Panc1 (cell line): ENCODE data around the gene GALNT4. TPM values are rescaled to one million over a fixed set of nuclear protein-coding genes. Genes with fewer than 3 reads are reported as not detected.

Experiments
- ATAC-seq: fragments of 200-7000 bp; cut with Tn5 transposase; 2 replicates; pipeline ENCODE4 v1.9.1; 2020; ENCODE audit warnings: mild to moderate bottlenecking, moderate library complexity
- BruUV-seq: library from RNA; stranded (reverse); fragments of 400-500 nt; replicated peaks from 2 replicates; lab custom pipeline; 2021; lab: Mats Ljungman, UMichigan
- CTCF ChIA-PET: fragments of 300-600 bp; sonication (Branson Sonifier 250); formaldehyde crosslinking; loops from one replicate; lab custom pipeline; 2022; ENCODE audit warnings: antibody characterized with exemption; lab: Charles Lee
- POLR2A ChIA-PET: fragments of 300-600 bp; sonication (Branson Sonifier 250); formaldehyde crosslinking; loops from one replicate; lab custom pipeline; 2022; ENCODE audit warnings: antibody characterized with exemption; lab: Charles Lee
- DNase-seq: peaks from one replicate; pipeline ENCODE4 v3.0.0-alpha.2; 2010; ENCODE audit warnings: low read depth, low spot score
- H3K27ac ChIP-seq: 2 replicates; pipeline ENCODE4 v1.5.1; 2011; ENCODE audit warnings: mild to moderate bottlenecking, low read length, inconsistent platforms
- H3K27me3 ChIP-seq: fragments of 200-500 bp; sonication (Bioruptor generic); 2 replicates; pipeline ENCODE4 v1.6.0; 2014; ENCODE audit warnings: low read length, inconsistent platforms; ENCODE audit not compliant: control insufficient read depth, insufficient read depth
- H3K36me3 ChIP-seq: fragments of 200-500 bp; sonication (Bioruptor generic); 2 replicates; pipeline ENCODE4 v1.5.1; 2014; ENCODE audit warnings: inconsistent platforms, mild to moderate bottlenecking, low read length, moderate library complexity; ENCODE audit not compliant: control insufficient read depth, insufficient read depth
- H3K4me1 ChIP-seq: 2 replicates; pipeline ENCODE4 v1.5.1; 2011; ENCODE audit warnings: inconsistent platforms, mild to moderate bottlenecking, low read length, moderate library complexity; ENCODE audit not compliant: control insufficient read depth, insufficient read depth
- H3K4me3 ChIP-seq, 2 experiments: 2 replicates each; pipeline ENCODE4 v1.5.1; 2011 to 2012; ENCODE audit warnings: low read depth in 2 of 2, low read length in 2 of 2, mild to moderate bottlenecking in 2 of 2, inconsistent platforms in 1 of 2, moderate library complexity in 1 of 2
- H3K9me3 ChIP-seq: fragments of 200-500 bp; sonication (Bioruptor generic); 2 replicates; pipeline ENCODE4 v1.5.1; 2014; ENCODE audit warnings: low read depth, mild to moderate bottlenecking, inconsistent platforms, low read length, moderate library complexity; ENCODE audit not compliant: control insufficient read depth, insufficient read depth
- POLR2AphosphoS5 ChIP-seq: IDR thresholded peaks from 2 replicates; pipeline ENCODE4 v1.6.1; 2012; ENCODE audit warnings: mild to moderate bottlenecking, low read depth, low read length, moderate library complexity
- SIN3A ChIP-seq: IDR thresholded peaks from 2 replicates; pipeline ENCODE4 v1.6.1; 2012; ENCODE audit warnings: low read depth, mild to moderate bottlenecking, low read length, moderate library complexity, borderline replicate concordance; ENCODE audit not compliant: insufficient read depth
- TCF7L2 ChIP-seq: IDR thresholded peaks from 2 replicates; pipeline ENCODE4 v1.6.1; 2011; ENCODE audit warnings: mild to moderate bottlenecking, low read depth, low read length, inconsistent platforms
- in situ Hi-C: cut with HindIII; loops from 2 replicates; pipeline ENCODE4 v1.10.0; 2016; ENCODE audit warnings: low sequenced_read_pairs, low pct_unique_long_range_greater_than_20kb
- intact Hi-C: fragments of 100-400 bp; cut with micrococcal nuclease; formaldehyde crosslinking; loops from one replicate; pipeline ENCODE4 v1.10.0; 2022; ENCODE audit not compliant: unreplicated experiment
- total RNA-seq: library from RNA; stranded (reverse); gene quantifications from one replicate; pipeline ENCODE4 v1.2.1, GENCODE V29; 2021; ENCODE audit not compliant: unreplicated experiment
- TF ChIP-seq, protein P1 (sequence below): fragments of 450-650 bp; IDR thresholded peaks from 2 replicates; pipeline ENCODE4 v1.5.1; 2017; ENCODE audit warnings: mild to moderate bottlenecking
- TF ChIP-seq, protein P2 (sequence below), 2 experiments: IDR thresholded peaks; 2 replicates each; pipeline ENCODE4 v1.6.1; 2011 to 2012; ENCODE audit warnings: low read depth in 2 of 2, control low read depth in 1 of 2, low read length in 1 of 2, mild to moderate bottlenecking in 1 of 2, moderate library complexity in 1 of 2; ENCODE audit not compliant: insufficient read depth in 1 of 2

GALNT4 gene
- total RNA-seq, 1 experiment from 2014 or later, result 5.1 TPM

DNA sequence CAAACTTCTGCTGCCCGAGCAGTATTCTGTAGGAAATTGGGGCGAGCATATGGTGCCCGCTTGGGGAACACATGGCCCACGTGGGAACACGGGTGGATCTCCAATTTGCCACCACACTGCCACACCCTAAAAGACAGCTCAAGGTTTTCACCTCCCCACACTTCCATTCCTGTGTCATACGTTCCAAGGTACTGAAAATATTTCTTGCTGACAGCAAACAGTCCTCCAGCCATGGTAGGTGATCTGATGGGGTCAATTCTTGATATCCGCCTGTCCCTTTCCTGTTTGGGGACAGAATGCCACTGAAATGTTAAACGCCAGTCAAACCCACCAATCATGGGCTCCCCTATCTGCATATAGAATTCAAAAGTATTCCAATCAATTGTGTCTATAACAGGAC, 1.2 kb downstream of the GALNT4 start:
- H3K4me3 ChIP-seq, result peak overlapping the region; percentile 89 to 93

DNA sequence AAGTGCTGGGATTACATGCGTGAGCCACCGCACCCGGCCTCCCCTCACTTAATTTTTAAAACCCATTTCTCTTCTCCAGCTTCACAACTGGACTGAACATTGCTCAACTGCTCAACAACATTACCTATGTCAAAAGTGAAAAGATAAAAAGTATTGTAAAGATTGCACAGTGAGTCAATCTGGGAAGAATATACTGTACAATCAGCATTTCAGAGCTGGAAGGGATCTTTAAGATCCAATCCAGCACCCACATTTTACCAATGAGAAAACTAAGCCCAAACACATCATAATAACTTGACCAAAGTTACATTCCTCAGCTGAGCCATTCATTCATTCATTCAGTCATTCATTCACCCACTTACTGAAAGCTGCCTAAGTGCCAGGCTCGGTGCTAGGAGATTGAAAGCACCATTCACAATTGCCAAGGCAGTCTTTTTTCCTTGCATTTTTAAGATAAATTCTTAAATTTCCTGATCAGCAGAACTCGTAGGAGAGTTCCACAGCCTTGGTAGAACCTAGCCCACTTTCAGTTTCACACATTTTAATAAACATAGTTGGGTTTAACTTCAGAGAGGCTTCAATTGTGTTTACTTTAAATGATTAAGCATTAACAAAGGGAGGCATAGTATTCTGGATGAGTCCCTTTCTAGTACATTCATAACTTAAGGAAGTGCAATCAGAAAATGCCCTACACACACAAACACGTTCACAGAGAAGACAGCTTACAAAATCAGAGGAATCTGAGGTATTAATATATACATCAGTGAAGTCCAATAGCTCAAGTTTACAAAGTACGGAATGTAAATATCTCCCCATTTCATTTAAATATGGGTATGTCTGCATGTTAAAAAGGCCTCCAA, 3.0 kb downstream of the GALNT4 start:
- in situ Hi-C loops, result no loop called here
- no peak for ATAC-seq
- H3K27ac ChIP-seq, result peak overlapping the region; percentile 12; the same call in 1 of the 2 replicates

More for the DNA sequence above, 1.2 kb downstream of the GALNT4 start:
- Histone ChIP-seq H3K4me1 (peaks cover 27% of the 10 kb centered on the region), H3K27me3 (no peaks in the 10 kb centered on the region), H3K36me3 (no peaks in the 10 kb centered on the region; the same call in 1 of the 2 replicates), H3K9me3 (no peaks in the 10 kb centered on the region), H3K27ac (peak overlapping the region; percentile 83)
- ChIA-PET POLR2A (no interaction called here), CTCF (no interaction called here)
- TF ChIP-seq, protein P1, sequence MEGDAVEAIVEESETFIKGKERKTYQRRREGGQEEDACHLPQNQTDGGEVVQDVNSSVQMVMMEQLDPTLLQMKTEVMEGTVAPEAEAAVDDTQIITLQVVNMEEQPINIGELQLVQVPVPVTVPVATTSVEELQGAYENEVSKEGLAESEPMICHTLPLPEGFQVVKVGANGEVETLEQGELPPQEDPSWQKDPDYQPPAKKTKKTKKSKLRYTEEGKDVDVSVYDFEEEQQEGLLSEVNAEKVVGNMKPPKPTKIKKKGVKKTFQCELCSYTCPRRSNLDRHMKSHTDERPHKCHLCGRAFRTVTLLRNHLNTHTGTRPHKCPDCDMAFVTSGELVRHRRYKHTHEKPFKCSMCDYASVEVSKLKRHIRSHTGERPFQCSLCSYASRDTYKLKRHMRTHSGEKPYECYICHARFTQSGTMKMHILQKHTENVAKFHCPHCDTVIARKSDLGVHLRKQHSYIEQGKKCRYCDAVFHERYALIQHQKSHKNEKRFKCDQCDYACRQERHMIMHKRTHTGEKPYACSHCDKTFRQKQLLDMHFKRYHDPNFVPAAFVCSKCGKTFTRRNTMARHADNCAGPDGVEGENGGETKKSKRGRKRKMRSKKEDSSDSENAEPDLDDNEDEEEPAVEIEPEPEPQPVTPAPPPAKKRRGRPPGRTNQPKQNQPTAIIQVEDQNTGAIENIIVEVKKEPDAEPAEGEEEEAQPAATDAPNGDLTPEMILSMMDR, result no peak
- TF ChIP-seq, protein P2, sequence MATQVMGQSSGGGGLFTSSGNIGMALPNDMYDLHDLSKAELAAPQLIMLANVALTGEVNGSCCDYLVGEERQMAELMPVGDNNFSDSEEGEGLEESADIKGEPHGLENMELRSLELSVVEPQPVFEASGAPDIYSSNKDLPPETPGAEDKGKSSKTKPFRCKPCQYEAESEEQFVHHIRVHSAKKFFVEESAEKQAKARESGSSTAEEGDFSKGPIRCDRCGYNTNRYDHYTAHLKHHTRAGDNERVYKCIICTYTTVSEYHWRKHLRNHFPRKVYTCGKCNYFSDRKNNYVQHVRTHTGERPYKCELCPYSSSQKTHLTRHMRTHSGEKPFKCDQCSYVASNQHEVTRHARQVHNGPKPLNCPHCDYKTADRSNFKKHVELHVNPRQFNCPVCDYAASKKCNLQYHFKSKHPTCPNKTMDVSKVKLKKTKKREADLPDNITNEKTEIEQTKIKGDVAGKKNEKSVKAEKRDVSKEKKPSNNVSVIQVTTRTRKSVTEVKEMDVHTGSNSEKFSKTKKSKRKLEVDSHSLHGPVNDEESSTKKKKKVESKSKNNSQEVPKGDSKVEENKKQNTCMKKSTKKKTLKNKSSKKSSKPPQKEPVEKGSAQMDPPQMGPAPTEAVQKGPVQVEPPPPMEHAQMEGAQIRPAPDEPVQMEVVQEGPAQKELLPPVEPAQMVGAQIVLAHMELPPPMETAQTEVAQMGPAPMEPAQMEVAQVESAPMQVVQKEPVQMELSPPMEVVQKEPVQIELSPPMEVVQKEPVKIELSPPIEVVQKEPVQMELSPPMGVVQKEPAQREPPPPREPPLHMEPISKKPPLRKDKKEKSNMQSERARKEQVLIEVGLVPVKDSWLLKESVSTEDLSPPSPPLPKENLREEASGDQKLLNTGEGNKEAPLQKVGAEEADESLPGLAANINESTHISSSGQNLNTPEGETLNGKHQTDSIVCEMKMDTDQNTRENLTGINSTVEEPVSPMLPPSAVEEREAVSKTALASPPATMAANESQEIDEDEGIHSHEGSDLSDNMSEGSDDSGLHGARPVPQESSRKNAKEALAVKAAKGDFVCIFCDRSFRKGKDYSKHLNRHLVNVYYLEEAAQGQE (IDR thresholded peaks at IDR 0.05; ENCODE audit: insufficient read depth in 1 of 2, low read depth in 2 of 2, low read length in 1 of 2), result no peak
- TF ChIP-seq POLR2AphosphoS5 (no peak), TCF7L2 (no peak), SIN3A (no peak)
- DNase-seq (no peak), ATAC-seq (no peak)
- no TSS peak for BruUV-seq
- intact Hi-C loops, result no loop called here
- in situ Hi-C loops, result no loop called here

More for the DNA sequence above, 3.0 kb downstream of the GALNT4 start:
- ChIA-PET CTCF (no interaction called here), POLR2A (no interaction called here)
- no TSS peak for BruUV-seq
- DNase-seq, result no peak
- TF ChIP-seq TCF7L2, result no peak
- TF ChIP-seq SIN3A, result no peak
- no peak for TF ChIP-seq POLR2AphosphoS5
- TF ChIP-seq, protein P1, result no peak
- TF ChIP-seq, protein P2 (IDR thresholded peaks at IDR 0.05; ENCODE audit: insufficient read depth in 1 of 2, low read depth in 2 of 2, low read length in 1 of 2), result no peak
- no peaks in the 10 kb centered on the region for H3K9me3 ChIP-seq
- no peaks in the 10 kb centered on the region; the same call in 1 of the 2 replicates for H3K36me3 ChIP-seq
- no peaks in the 10 kb centered on the region for H3K27me3 ChIP-seq
- intact Hi-C loops, result no loop called here
- H3K4me1 ChIP-seq, result peaks cover 27% of the 10 kb centered on the region
- peak overlapping the region; percentile 1 to 39; a peak in 3 of 4 replicates for H3K4me3 ChIP-seq
